OCI-LY3 (cell line): ENCODE results near the gene NDUFA8.

Experiments
- CTCF ChIP-seq: fragments of 200-600, 300-600 bp; sonication (generic); IDR thresholded peaks from 2 replicates; pipeline ENCODE4 v1.5.1; 2014; ENCODE audit warnings: antibody characterized with exemption, low read length, low read depth
- EZH2phosphoT487 ChIP-seq: fragments of 200-600 bp; shearing (Covaris generic); IDR thresholded peaks from 2 replicates; pipeline ENCODE4 v1.6.1; 2018; ENCODE audit warnings: antibody characterized with exemption, mixed run types, low read depth

DNA sequence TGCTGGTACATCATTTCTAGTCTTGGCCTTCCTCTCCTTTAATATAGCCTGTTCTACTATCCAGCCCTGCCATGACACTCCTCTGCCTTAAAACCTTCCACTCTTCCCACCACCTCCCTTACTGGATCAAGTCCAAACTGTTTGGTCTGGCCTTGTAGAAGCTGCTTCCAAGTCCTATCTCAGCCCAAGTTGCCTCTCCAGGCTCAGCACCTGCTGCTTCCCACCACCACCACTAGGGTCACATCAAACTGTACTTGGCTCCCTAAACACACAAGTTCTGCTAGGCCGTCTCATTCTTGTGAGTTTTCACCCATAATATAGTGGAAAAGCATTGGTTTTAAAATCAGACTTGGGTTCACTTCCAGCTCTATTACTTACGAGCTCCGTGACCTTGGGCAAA is 1.4 kb downstream of the NDUFA8 start:
- TF ChIP-seq CTCF (peak; percentile 36), EZH2phosphoT487 (no peak)
